Ramos (cell line): Measurements from ENCODE around the gene WDR54.
"Not testable (repeated sequence)": the region's sequence is repeated elsewhere in the genome, so short reads cannot be mapped to it uniquely, and the experiment has no call there.

Experiments used
- in situ Hi-C: fragments of 300-500 bp; cut with MboI; formaldehyde crosslinking; loops from one replicate; pipeline ENCODE4 v1.14.3; 2022; ENCODE audit warnings: low sequenced_read_pairs; ENCODE audit not compliant: unreplicated experiment

Gene WDR54

GRCh38 chr2:74447230-74447999, 25.9 kb downstream of the WDR54 start:
- in situ Hi-C loops = no loop called here

- in situ Hi-C loops = no loop called here
Observed at GRCh38 chr2:74448771-74449170, 27.2 kb downstream of the WDR54 start.

- in situ Hi-C loops = no loop called here
Observed at GRCh38 chr2:74450570-74451190, 29.1 kb downstream of the WDR54 start.

- in situ Hi-C loops = no loop called here
Observed at GRCh38 chr2:74454654-74455511, 33.4 kb downstream of the WDR54 start, which contains the start of gene INO80B. Gene INO80B, plus strand, starts transcription at chr2:74455087. Its CDS starts 30 bp downstream, at chr2:74455117.

- in situ Hi-C loops = no loop called here
Observed at GRCh38 chr2:74457129-74457548, 35.6 kb downstream of the WDR54 start.

GRCh38 chr2:74457549-74458131, 36.1 kb downstream of the WDR54 start:
- in situ Hi-C loops = no loop called here

GRCh38 chr2:74458132-74458937, 36.8 kb downstream of the WDR54 start, which contains the start of gene WBP1:
Gene WBP1, plus strand, starts transcription at chr2:74458438. Its CDS starts 165 bp downstream, at chr2:74458603.
- in situ Hi-C loops = no loop called here

- in situ Hi-C loops = no loop called here
Observed at GRCh38 chr2:74458938-74459363, 37.4 kb downstream of the WDR54 start.

- in situ Hi-C loops = not testable (repeated sequence)
Observed at GRCh38 chr2:74459503-74460118, 38.1 kb downstream of the WDR54 start.

- in situ Hi-C loops = not testable (repeated sequence)
Observed at GRCh38 chr2:74460187-74460586, 38.7 kb downstream of the WDR54 start.

- in situ Hi-C loops = no loop called here
Observed at GRCh38 chr2:74461187-74462053, 39.9 kb downstream of the WDR54 start.

GRCh38 chr2:74462054-74462785, 40.7 kb downstream of the WDR54 start:
- in situ Hi-C loops = no loop called here

- in situ Hi-C loops = no loop called here
Observed at GRCh38 chr2:74462786-74463105, 41.2 kb downstream of the WDR54 start.

- in situ Hi-C loops = no loop called here
Observed at GRCh38 chr2:74464406-74464805, 42.9 kb downstream of the WDR54 start.

- in situ Hi-C loops = not testable (repeated sequence)
Observed at GRCh38 chr2:74470742-74471141, 49.2 kb downstream of the WDR54 start.

- in situ Hi-C loops = no loop called here
Observed at GRCh38 chr2:74471332-74472065, 50.0 kb downstream of the WDR54 start.
